ENCODE measurements around the gene NEURL4. TPM values are rescaled to one million over a fixed set of nuclear protein-coding genes. Genes with fewer than 3 reads are reported as not detected.

NEURL4 gene
- polyA plus RNA-seq, 1 of the 3 experiments (the other 2 are of a cell fraction): 22.1 TPM

GRCh38 chr17:7314719-7315569 is 14.2 kb downstream of the NEURL4 start, which contains the start of gene GPS2:
Gene GPS2 (minus strand): TSS chr17:7315360. CDS start chr17:7315052, 308 bp downstream.
- Histone ChIP-seq H3K79me2 (ENCODE audit: insufficient read depth) (peaks cover 45% of the 10 kb centered on the region), H3K27me3 (ENCODE audit: insufficient read depth) (no peaks in the 10 kb centered on the region), H3K27ac (ENCODE audit: low read depth in 2 of 2, low read length in 1 of 2) (peak within 1 kb of the TSS; percentile 76 to 90), H3K4me1 (ENCODE audit: control insufficient read depth in 1 of 2, insufficient read depth in 2 of 2, low read depth in 1 of 2, low read length in 1 of 2) (peaks cover 14 to 39% of the 10 kb centered on the region in 2 experiments), H3K9ac (peak within 1 kb of the TSS; percentile 80), H3K4me2 (peak within 1 kb of the TSS; percentile 99), H4K20me1 (ENCODE audit: insufficient read depth) (peaks cover 45% of the 10 kb centered on the region), H3K9me3 (no peaks in the 10 kb centered on the region), H3K9me2 (no peaks in the 10 kb centered on the region), H3K36me3 (replicated peaks in 1 of 2; ENCODE audit: control insufficient read depth in 1 of 2, insufficient read depth in 2 of 2, low read length in 1 of 2) (peaks cover 50 to 54% of the 10 kb centered on the region in 2 experiments), H2AFZ (ENCODE audit: low read depth) (peak within 1 kb of the TSS; percentile 86), H3K4me3 (ENCODE audit: low read depth in 2 of 2, low read length in 1 of 2) (peak within 1 kb of the TSS; percentile 88 to 94), H3F3A (replicated peaks; ENCODE audit: insufficient read depth) (peaks cover 48% of the 10 kb centered on the region)
- peak; percentile 97 for DNase-seq
- ChIA-PET POLR2A (interaction anchor here (0.6 to 2.6 kb wide), 2 partner anchors 14 to 68 kb away, joined by 3 to 11 read pairs; partner anchors contain the start of gene NEURL4), CTCF (interaction anchor here (0.9 to 2.9 kb wide), 7 partner anchors 10 to 246 kb away, joined by 3 to 12 read pairs (median 3); no protein-coding TSS in a partner anchor)
- 4% methylated on average over 6 of the region's 95 CpGs for WGBS (ENCODE audit: low lambda C conversion rate)
- TF ChIP-seq TEAD4 (IDR thresholded peaks at IDR 0.05; ENCODE audit: borderline replicate concordance, insufficient read depth): no peak
- no peak for TF ChIP-seq RAD21 (IDR thresholded peaks at IDR 0.05; ENCODE audit: low read length)
- peak; percentile 66 for TF ChIP-seq YY1 (IDR thresholded peaks at IDR 0.05; ENCODE audit: low read depth)
- no peak for TF ChIP-seq RFX5 (IDR thresholded peaks at IDR 0.05; ENCODE audit: low read length)
- TF ChIP-seq, protein P1, sequence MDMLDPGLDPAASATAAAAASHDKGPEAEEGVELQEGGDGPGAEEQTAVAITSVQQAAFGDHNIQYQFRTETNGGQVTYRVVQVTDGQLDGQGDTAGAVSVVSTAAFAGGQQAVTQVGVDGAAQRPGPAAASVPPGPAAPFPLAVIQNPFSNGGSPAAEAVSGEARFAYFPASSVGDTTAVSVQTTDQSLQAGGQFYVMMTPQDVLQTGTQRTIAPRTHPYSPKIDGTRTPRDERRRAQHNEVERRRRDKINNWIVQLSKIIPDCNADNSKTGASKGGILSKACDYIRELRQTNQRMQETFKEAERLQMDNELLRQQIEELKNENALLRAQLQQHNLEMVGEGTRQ (IDR thresholded peaks at IDR 0.05; ENCODE audit: borderline replicate concordance, low read depth, low read length): no peak
- peak; percentile 69 for TF ChIP-seq POLR2AphosphoS5 (IDR thresholded peaks at IDR 0.05; ENCODE audit: low read depth, low read length)
- no peak; the same call in 1 of the 2 replicates for TF ChIP-seq JUND (IDR thresholded peaks at IDR 0.05)
- peak; percentile 80 for TF ChIP-seq MXI1 (IDR thresholded peaks at IDR 0.05; ENCODE audit: low read depth, low read length)
- no peak for TF ChIP-seq NRF1 (IDR thresholded peaks at IDR 0.05; ENCODE audit: low read depth, low read length)
- TF ChIP-seq FOXM1 (IDR thresholded peaks at IDR 0.05; ENCODE audit: low read depth): no peak
- no peak for TF ChIP-seq NFIC (IDR thresholded peaks at IDR 0.05; ENCODE audit: borderline replicate concordance)
- TF ChIP-seq, protein P2, sequence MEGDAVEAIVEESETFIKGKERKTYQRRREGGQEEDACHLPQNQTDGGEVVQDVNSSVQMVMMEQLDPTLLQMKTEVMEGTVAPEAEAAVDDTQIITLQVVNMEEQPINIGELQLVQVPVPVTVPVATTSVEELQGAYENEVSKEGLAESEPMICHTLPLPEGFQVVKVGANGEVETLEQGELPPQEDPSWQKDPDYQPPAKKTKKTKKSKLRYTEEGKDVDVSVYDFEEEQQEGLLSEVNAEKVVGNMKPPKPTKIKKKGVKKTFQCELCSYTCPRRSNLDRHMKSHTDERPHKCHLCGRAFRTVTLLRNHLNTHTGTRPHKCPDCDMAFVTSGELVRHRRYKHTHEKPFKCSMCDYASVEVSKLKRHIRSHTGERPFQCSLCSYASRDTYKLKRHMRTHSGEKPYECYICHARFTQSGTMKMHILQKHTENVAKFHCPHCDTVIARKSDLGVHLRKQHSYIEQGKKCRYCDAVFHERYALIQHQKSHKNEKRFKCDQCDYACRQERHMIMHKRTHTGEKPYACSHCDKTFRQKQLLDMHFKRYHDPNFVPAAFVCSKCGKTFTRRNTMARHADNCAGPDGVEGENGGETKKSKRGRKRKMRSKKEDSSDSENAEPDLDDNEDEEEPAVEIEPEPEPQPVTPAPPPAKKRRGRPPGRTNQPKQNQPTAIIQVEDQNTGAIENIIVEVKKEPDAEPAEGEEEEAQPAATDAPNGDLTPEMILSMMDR (IDR thresholded peaks at IDR 0.05): no peak
- no peak for TF ChIP-seq EZH2phosphoT487 (IDR thresholded peaks at IDR 0.05; ENCODE audit: borderline replicate concordance, low read depth)
- TF ChIP-seq TCF12 (IDR thresholded peaks at IDR 0.05): peak; percentile 13; the same call in 1 of the 2 replicates
- TF ChIP-seq RCOR1 (IDR thresholded peaks at IDR 0.05; ENCODE audit: low read length): no peak
- no peak for TF ChIP-seq MEF2A (IDR thresholded peaks at IDR 0.05; ENCODE audit: borderline replicate concordance, low read depth)
- peak; percentile 99 for TF ChIP-seq ELF1 (IDR thresholded peaks at IDR 0.05)
- TF ChIP-seq GATA2 (CRISPR knock-in tag; IDR thresholded peaks at IDR 0.05): no peak
- no peak for TF ChIP-seq FOSL2 (IDR thresholded peaks at IDR 0.05; ENCODE audit: borderline replicate concordance, low read depth)
- peak; percentile 58 for TF ChIP-seq USF1 (IDR thresholded peaks at IDR 0.05; ENCODE audit: borderline replicate concordance, low read depth)
- 0 out of 2 replicates have a peak, but pooled peaks have one; percentile 26 for TF ChIP-seq FOXJ3 (CRISPR knock-in tag; IDR thresholded peaks at IDR 0.05)
- TF ChIP-seq SMC3 (IDR thresholded peaks at IDR 0.05; ENCODE audit: low read depth, low read length): no peak
- peak; percentile 93 for TF ChIP-seq SIN3A (IDR thresholded peaks at IDR 0.05; ENCODE audit: borderline replicate concordance, low read depth, low read length)
- TF ChIP-seq, protein P3, sequence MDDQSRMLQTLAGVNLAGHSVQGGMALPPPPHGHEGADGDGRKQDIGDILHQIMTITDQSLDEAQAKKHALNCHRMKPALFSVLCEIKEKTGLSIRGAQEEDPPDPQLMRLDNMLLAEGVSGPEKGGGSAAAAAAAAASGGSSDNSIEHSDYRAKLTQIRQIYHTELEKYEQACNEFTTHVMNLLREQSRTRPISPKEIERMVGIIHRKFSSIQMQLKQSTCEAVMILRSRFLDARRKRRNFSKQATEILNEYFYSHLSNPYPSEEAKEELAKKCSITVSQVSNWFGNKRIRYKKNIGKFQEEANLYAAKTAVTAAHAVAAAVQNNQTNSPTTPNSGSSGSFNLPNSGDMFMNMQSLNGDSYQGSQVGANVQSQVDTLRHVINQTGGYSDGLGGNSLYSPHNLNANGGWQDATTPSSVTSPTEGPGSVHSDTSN (IDR thresholded peaks at IDR 0.05): peak; percentile 66
- TF ChIP-seq, protein P4, sequence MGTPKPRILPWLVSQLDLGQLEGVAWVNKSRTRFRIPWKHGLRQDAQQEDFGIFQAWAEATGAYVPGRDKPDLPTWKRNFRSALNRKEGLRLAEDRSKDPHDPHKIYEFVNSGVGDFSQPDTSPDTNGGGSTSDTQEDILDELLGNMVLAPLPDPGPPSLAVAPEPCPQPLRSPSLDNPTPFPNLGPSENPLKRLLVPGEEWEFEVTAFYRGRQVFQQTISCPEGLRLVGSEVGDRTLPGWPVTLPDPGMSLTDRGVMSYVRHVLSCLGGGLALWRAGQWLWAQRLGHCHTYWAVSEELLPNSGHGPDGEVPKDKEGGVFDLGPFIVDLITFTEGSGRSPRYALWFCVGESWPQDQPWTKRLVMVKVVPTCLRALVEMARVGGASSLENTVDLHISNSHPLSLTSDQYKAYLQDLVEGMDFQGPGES (IDR thresholded peaks at IDR 0.05; ENCODE audit: low read depth, low read length): no peak
- no peak for TF ChIP-seq RXRA (IDR thresholded peaks at IDR 0.05; ENCODE audit: borderline replicate concordance, low read depth)

Data from SK-N-SH (cell line).